SK-N-MC (cell line): ENCODE data around the gene BNIP2.

ENCODE experiments used
- DNase-seq: peaks from one replicate; pipeline ENCODE4 v3.0.0-alpha.2; 2011; ENCODE audit warnings: low read depth, low spot score
- H3K27ac ChIP-seq: fragments of 200-600 bp; sonication (generic); 2 replicates; pipeline ENCODE4 v1.5.1; 2016; ENCODE audit warnings: mixed run types
- H3K36me3 ChIP-seq: fragments of 200-600 bp; sonication (generic); 2 replicates; pipeline ENCODE4 v1.6.1; 2017; ENCODE audit warnings: antibody characterized with exemption, low read length, mixed read lengths; ENCODE audit not compliant: insufficient read depth
- H3K4me3 ChIP-seq: fragments of 200-600 bp; sonication (generic); 2 replicates; pipeline ENCODE4 v1.5.1; 2016
- H3K9ac ChIP-seq: fragments of 200-600 bp; sonication (generic); 2 replicates; pipeline ENCODE4 v1.8.0; 2017; ENCODE audit warnings: mixed run types, mixed read lengths; ENCODE audit not compliant: insufficient read length
- H3K9me3 ChIP-seq: fragments of 200-600 bp; sonication (generic); 2 replicates; pipeline ENCODE4 v1.6.1; 2017; ENCODE audit warnings: low read depth, mild to moderate bottlenecking, antibody characterized with exemption, low read length, moderate library complexity, mixed read lengths
- EZH2 ChIP-seq: fragments of 200-600 bp; sonication (generic); IDR thresholded peaks from one replicate; pipeline ENCODE4 v1.6.1; 2017; ENCODE audit warnings: antibody characterized with exemption
- FOXP2 ChIP-seq: optimal IDR thresholded peaks from 2 replicates; pipeline ENCODE3; 2011; ENCODE audit warnings: mild to moderate bottlenecking, moderate library complexity; ENCODE audit not compliant: insufficient read depth; ENCODE audit errors: extremely low read length, control extremely low read depth
- POLR2AphosphoS5 ChIP-seq: IDR thresholded peaks from 2 replicates; pipeline ENCODE4 v1.6.1; 2012; ENCODE audit warnings: mild to moderate bottlenecking, low read depth, low read length, borderline replicate concordance

Gene BNIP2

GRCh38 chr15:59694779-59695178, 5.7 kb upstream of the BNIP2 start:
- H3K36me3 ChIP-seq = no peaks in the 10 kb centered on the region
- H3K4me3 ChIP-seq = no peak overlapping the region
- H3K9me3 ChIP-seq = no peaks in the 10 kb centered on the region
- no peak overlapping the region for H3K27ac ChIP-seq
- DNase-seq = no peak
- no peak overlapping the region for H3K9ac ChIP-seq
- TF ChIP-seq EZH2 = no peak
- no peak for TF ChIP-seq FOXP2
- no peak for TF ChIP-seq POLR2AphosphoS5

GRCh38 chr15:59691194-59691805, 2.2 kb upstream of the BNIP2 start:
- DNase-seq = no peak
- peaks cover 3% of the 10 kb centered on the region for H3K36me3 ChIP-seq
- no peak overlapping the region for H3K27ac ChIP-seq
- no peaks in the 10 kb centered on the region for H3K9me3 ChIP-seq
- TF ChIP-seq FOXP2 (no peak), POLR2AphosphoS5 (no peak), EZH2 (no peak)
- no peak overlapping the region for H3K9ac ChIP-seq
- no peak overlapping the region for H3K4me3 ChIP-seq

- no peaks in the 10 kb centered on the region for H3K9me3 ChIP-seq
- no peak overlapping the region for H3K27ac ChIP-seq
- peak overlapping the region; percentile 97 for H3K4me3 ChIP-seq
- TF ChIP-seq FOXP2 (no peak), EZH2 (no peak), POLR2AphosphoS5 (no peak)
- DNase-seq = no peak
- peak overlapping the region; percentile 67 for H3K9ac ChIP-seq
- peaks cover 10% of the 10 kb centered on the region for H3K36me3 ChIP-seq
These were observed 611 bp upstream of the BNIP2 start for GRCh38 chr15:59689626-59690236.

GRCh38 chr15:59688423-59688781, 718 bp downstream of the BNIP2 start:
- Histone ChIP-seq H3K9ac (peak overlapping the region; percentile 96), H3K4me3 (peak overlapping the region; percentile 97), H3K9me3 (no peaks in the 10 kb centered on the region), H3K36me3 (peaks cover 21% of the 10 kb centered on the region), H3K27ac (peak overlapping the region; percentile 86)
- DNase-seq = no peak
- TF ChIP-seq FOXP2 (no peak), EZH2 (no peak), POLR2AphosphoS5 (no peak)

- TF ChIP-seq FOXP2 (no peak), EZH2 (no peak), POLR2AphosphoS5 (no peak)
- DNase-seq = no peak
- Histone ChIP-seq H3K9me3 (no peaks in the 10 kb centered on the region), H3K9ac (peak overlapping the region; percentile 96), H3K36me3 (peaks cover 26% of the 10 kb centered on the region), H3K27ac (0 out of 2 replicates have a peak overlapping the region, but pooled peaks have one; percentile 86), H3K4me3 (peak overlapping the region; percentile 97)
These were observed 1.3 kb downstream of the BNIP2 start for GRCh38 chr15:59687836-59688235.

GRCh38 chr15:59686389-59686788, 2.7 kb downstream of the BNIP2 start:
- no peak for TF ChIP-seq POLR2AphosphoS5
- no peak for TF ChIP-seq FOXP2
- no peak for TF ChIP-seq EZH2
- DNase-seq = no peak
- H3K36me3 ChIP-seq = peaks cover 37% of the 10 kb centered on the region
- H3K9ac ChIP-seq = peak overlapping the region; percentile 5
- H3K27ac ChIP-seq = peak overlapping the region; percentile 51; the same call in 1 of the 2 replicates
- 0 out of 2 replicates have a peak overlapping the region, but pooled peaks have one; percentile 17 for H3K4me3 ChIP-seq
- no peaks in the 10 kb centered on the region for H3K9me3 ChIP-seq

GRCh38 chr15:59685737-59686297, 3.3 kb downstream of the BNIP2 start:
- TF ChIP-seq POLR2AphosphoS5 (no peak), FOXP2 (no peak)
- peaks cover 43% of the 10 kb centered on the region for H3K36me3 ChIP-seq
- DNase-seq = no peak
- 0 out of 2 replicates have a peak overlapping the region, but pooled peaks have one; percentile 17 for H3K4me3 ChIP-seq
- peak overlapping the region; percentile 51; the same call in 1 of the 2 replicates for H3K27ac ChIP-seq
- H3K9me3 ChIP-seq = no peaks in the 10 kb centered on the region
- H3K9ac ChIP-seq = peak overlapping the region; percentile 5

GRCh38 chr15:59680870-59681269, 8.2 kb downstream of the BNIP2 start:
- Histone ChIP-seq H3K4me3 (no peak overlapping the region), H3K9ac (no peak overlapping the region), H3K36me3 (peaks cover 84% of the 10 kb centered on the region), H3K27ac (no peak overlapping the region), H3K9me3 (no peaks in the 10 kb centered on the region)
- DNase-seq = no peak
- TF ChIP-seq POLR2AphosphoS5 (no peak), FOXP2 (no peak), EZH2 (no peak)

- TF ChIP-seq EZH2 (no peak), FOXP2 (no peak), POLR2AphosphoS5 (no peak)
- DNase-seq = no peak
- Histone ChIP-seq H3K9me3 (no peaks in the 10 kb centered on the region), H3K9ac (no peak overlapping the region), H3K4me3 (no peak overlapping the region), H3K36me3 (peaks cover 89% of the 10 kb centered on the region), H3K27ac (no peak overlapping the region)
These were observed 8.8 kb downstream of the BNIP2 start for GRCh38 chr15:59680346-59680745.
